ENCODE measurements around the gene SMARCC2.
A peak's percentile ranks its signal among the peaks of the same experiment; 100 is the strongest.

Gene SMARCC2

GRCh38 chr12:56231184-56231582 lies 41.9 kb upstream of the SMARCC2 start:
- peaks cover 1% of the 10 kb centered on the region for H3K36me3 ChIP-seq (replicated peaks)
- H3K4me3 ChIP-seq (ENCODE audit: low read depth, low read length): no peak overlapping the region
- in situ Hi-C loops (cut with HindIII; ENCODE audit: low pct_ligation_motif_present, low sequenced_read_pairs): no loop called here
- TF ChIP-seq CTCF (IDR thresholded peaks at IDR 0.05; ENCODE audit: low read depth, low read length, missing control alignments): no peak
- H3K27ac ChIP-seq: no peak overlapping the region
- no peak for DNase-seq
- no peaks in the 10 kb centered on the region for H3K27me3 ChIP-seq (replicated peaks)

- H3K36me3 ChIP-seq (replicated peaks): no peaks in the 10 kb centered on the region
- no peaks in the 10 kb centered on the region for H3K27me3 ChIP-seq (replicated peaks)
- no peak overlapping the region for H3K27ac ChIP-seq
- DNase-seq: no peak
- in situ Hi-C loops (cut with HindIII; ENCODE audit: low pct_ligation_motif_present, low sequenced_read_pairs): no loop called here
- TF ChIP-seq CTCF (IDR thresholded peaks at IDR 0.05; ENCODE audit: low read depth, low read length, missing control alignments): no peak
- no peak overlapping the region for H3K4me3 ChIP-seq (ENCODE audit: low read depth, low read length)
These were observed 41.3 kb upstream of the SMARCC2 start for GRCh38 chr12:56230432-56231183.

GRCh38 chr12:56229916-56230431 lies 40.7 kb upstream of the SMARCC2 start, which contains the start of gene SLC39A5:
SLC39A5 (plus strand) TSS chr12:56230051; CDS start chr12:56231275, 1,224 bp downstream.
- in situ Hi-C loops (cut with HindIII; ENCODE audit: low pct_ligation_motif_present, low sequenced_read_pairs): no loop called here
- no peak for TF ChIP-seq CTCF (IDR thresholded peaks at IDR 0.05; ENCODE audit: low read depth, low read length, missing control alignments)

GRCh38 chr12:56229082-56229481 lies 39.8 kb upstream of the SMARCC2 start:
- H3K36me3 ChIP-seq (replicated peaks): no peaks in the 10 kb centered on the region
- no peak for TF ChIP-seq CTCF (IDR thresholded peaks at IDR 0.05; ENCODE audit: low read depth, low read length, missing control alignments)
- no peak overlapping the region for H3K4me3 ChIP-seq (ENCODE audit: low read depth, low read length)
- no peak overlapping the region for H3K27ac ChIP-seq
- in situ Hi-C loops (cut with HindIII; ENCODE audit: low pct_ligation_motif_present, low sequenced_read_pairs): no loop called here
- no peaks in the 10 kb centered on the region for H3K27me3 ChIP-seq (replicated peaks)
- DNase-seq: no peak

More at GRCh38 chr12:56229916-56230431, 40.7 kb upstream of the SMARCC2 start, which contains the start of gene SLC39A5:
- no peak within 1 kb of the TSS for H3K4me3 ChIP-seq (ENCODE audit: low read depth, low read length)
- H3K27me3 ChIP-seq (replicated peaks): no peaks in the 10 kb centered on the region
- H3K27ac ChIP-seq: no peak within 1 kb of the TSS
- DNase-seq: no peak
- no peaks in the 10 kb centered on the region for H3K36me3 ChIP-seq (replicated peaks)

GRCh38 chr12:56224954-56225353 lies 35.7 kb upstream of the SMARCC2 start:
- DNase-seq: no peak
- H3K27ac ChIP-seq: no peak overlapping the region
- H3K4me3 ChIP-seq (ENCODE audit: low read depth, low read length): peak overlapping the region; percentile 77
- no peak for TF ChIP-seq CTCF (IDR thresholded peaks at IDR 0.05; ENCODE audit: low read depth, low read length, missing control alignments)
- H3K27me3 ChIP-seq (replicated peaks): no peaks in the 10 kb centered on the region
- in situ Hi-C loops (cut with HindIII; ENCODE audit: low pct_ligation_motif_present, low sequenced_read_pairs): no loop called here
- H3K36me3 ChIP-seq (replicated peaks): no peaks in the 10 kb centered on the region
